Fibroblast of the conjunctiva (primary cell): ENCODE measurements around the gene LCE2D.

Experiments used
- DNase-seq: peaks from one replicate; pipeline ENCODE4 v3.0.0-alpha.2; 2010; ENCODE audit warnings: low read depth

The LCE2D gene

DNA sequence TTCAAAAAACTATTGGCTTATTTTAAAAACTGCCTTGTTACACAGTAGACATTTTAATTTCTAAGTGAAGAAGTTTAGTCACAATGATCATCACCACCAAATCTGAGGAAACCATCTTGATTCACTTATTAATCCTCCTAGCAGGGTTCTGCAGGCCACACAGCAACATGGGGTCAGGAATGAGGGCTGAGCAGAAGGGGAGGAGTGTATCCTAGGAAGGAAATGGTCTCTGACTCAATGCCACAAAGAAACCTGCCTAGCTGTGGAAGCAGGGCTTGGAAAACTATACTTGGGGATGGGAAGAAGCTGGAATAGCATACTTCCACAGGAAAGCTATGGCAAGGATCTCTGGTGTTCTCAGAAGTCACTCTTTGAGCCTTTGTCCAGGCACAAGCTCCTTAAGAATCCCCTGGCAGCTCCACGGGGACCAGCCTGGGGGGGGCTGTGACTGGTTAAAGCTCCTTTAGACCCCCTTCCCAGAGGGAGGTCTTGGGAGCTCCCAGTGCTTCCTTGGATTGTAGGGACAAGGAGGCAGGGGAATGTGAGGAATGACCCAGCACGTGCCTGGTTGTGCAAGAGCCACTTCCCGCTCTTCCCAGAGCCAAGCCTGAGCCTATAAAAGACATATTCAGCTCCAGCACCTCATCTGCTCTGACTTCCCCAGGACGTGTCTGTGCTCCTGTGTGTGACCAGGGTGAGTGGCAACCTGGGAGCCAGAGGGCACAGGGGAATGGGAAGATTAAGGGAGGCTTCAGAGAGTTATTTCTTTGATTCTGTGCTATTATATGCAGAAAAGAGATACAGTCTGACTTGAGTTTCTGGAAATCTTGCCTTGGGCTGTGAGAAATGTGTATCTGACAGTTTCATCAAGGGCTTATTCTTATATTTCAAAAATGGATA lies 34.8 kb downstream of the LCE2D start, which contains the start of gene LCE2A:
Gene LCE2A, plus strand, starts transcription at position 645 of the 900 bp plus-strand sequence. CDS start 557 bp downstream, outside the sequence.
- no peak for DNase-seq

DNA sequence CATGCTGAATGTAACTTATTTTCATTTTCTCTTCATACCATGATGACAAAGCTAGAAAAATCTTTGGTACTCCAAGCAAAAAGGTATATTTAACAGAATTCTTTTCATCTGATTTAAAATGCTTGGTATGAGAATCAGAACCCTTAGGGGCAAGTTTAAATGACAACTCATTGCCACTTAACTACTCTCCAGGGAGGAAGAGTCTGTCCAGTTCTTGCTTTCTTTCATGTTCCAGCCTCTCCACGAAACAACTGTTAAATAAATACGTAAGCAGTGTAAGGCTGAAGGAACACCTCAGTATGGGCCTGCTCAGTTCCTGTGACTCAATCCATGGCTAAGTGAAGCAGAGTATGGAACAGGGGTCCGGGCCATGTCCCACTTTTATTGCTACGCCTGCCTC lies 36.6 kb downstream of the LCE2D start:
- no peak for DNase-seq

DNA sequence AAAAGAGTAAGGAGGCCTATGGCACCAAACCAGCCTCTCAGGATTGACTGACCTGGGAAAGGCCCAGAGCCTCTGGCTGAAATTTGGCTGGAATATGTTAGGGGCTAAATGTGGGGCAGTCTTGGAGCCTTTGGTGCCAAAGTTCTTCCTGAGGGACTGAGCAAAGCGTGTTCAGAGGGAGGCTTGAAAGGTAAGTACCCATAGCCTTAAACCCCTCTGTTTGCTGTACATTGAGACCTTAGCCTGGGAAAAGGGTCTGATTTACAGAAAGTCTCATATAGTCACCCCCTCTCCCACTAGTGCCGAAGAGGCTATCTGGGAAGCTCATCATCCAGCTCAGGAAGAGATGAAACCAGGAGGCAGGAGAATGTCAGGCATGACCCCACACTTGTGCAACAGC lies 44.7 kb downstream of the LCE2D start, which contains the start of gene LCE4A:
Gene LCE4A, plus strand, starts transcription at position 301 of the 400 bp plus-strand sequence. CDS start 916 bp downstream, outside the sequence.
- DNase-seq: no peak
